ENCODE results near the gene ATF4.

The ATF4 gene

DNA sequence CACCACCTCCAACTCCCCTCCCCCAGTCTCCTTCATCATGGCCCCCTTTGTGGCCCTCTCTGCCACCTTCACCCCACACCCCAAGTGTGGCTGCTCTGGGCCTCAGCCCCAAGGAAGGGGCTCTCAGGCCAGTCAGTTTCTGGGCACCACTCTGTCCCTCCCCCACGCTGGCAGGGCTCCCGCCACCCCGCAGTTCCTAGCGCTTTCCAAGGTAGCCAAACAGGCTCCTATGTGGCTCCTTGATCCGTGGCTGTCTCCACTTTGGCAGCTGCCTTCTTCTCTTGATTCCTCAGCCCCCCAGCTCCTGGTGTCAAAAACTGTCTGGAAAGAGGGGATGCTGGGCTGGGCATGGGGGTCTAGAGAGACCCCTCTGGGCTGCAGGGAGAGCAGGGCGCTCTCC lies 39.8 kb downstream of the ATF4 start:
- DNase-seq, result no peak

GRCh38 chr22:39562839-39563489 lies 42.6 kb downstream of the ATF4 start:
- DNase-seq, result no peak

DNA sequence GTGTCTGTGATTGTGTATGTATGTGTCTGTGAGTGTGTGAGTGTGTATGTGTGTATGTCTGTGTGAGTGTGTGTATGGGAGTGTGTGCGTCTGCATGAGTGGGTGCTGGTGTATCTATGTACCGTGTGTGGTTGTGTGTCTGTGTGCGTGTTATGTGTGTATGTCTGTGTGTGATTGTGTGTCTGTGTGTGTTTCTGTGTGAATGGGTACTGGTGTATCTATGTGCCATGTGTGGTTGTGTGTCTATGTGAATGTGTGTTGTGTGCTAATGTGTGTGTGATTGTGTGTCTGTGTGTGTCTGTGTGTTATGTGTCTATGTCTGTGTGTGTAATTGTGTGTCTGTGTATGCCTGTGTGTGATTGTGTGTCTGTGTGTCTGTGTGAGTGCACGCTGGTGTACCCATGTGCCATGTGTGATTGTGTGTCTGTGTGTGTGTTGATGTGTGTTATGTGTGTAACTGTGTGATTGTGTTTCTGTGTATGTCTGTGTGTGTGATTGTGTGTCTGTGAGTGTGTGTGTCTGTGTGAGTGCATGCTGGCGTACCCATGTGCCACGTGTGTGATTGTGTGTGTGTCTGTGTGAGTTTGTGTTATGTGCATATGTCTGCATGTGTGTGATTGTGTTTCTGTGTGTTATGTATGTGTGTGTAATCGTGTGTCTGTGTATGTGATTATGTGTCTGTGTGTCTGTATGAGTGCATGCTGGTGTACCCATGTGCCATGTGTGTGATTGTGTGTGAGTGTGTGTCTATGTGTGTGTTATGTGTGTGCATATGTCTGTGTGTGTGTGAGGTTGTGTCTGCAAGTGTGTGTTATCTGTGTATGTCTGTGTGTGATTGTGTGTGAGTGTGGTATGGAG lies 43.4 kb downstream of the ATF4 start:
- DNase-seq, result no peak

- DNase-seq, result no peak
These were observed 45.1 kb downstream of the ATF4 start for GRCh38 chr22:39565414-39565944.

DNA sequence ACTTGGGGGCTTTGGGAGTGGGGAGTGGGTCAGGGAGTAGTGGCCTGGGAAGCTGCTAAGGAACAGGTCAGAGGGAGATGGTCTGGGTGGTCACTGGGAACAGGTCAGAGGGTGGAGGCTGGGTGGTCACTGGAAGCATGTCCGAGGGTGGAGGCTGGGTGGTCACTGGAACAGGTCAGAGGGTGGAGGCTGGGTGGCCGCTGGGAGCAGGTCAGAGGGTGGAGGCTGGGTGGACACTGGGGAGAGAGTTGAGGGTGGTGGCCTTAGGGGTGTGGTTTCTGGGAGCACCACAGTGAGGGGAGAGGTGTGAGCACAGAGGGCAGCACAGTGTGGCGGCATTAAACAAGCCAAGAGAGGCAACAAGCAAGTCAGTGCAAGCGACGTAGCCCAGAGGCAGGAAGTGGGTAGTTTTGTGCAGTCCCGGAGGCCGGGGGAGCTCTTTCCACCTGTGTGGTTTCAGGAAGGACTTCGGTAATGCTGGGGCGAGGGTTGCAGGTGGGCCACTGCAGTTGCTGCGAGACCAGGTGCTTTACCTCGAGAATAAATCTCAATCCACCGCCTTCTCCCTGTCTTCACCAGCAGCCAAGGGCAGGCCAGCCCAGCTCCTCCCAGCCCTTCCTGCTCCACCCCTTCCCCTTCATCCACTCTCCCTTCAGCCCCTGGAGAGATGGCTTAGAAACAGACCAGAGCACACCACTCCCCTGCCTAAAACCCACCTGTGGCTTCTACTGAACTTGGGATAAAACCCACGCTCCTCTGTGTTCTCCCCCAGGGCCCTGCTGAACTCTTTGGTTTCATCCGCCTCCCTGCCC lies 47.0 kb downstream of the ATF4 start:
- no peak for DNase-seq

DNA sequence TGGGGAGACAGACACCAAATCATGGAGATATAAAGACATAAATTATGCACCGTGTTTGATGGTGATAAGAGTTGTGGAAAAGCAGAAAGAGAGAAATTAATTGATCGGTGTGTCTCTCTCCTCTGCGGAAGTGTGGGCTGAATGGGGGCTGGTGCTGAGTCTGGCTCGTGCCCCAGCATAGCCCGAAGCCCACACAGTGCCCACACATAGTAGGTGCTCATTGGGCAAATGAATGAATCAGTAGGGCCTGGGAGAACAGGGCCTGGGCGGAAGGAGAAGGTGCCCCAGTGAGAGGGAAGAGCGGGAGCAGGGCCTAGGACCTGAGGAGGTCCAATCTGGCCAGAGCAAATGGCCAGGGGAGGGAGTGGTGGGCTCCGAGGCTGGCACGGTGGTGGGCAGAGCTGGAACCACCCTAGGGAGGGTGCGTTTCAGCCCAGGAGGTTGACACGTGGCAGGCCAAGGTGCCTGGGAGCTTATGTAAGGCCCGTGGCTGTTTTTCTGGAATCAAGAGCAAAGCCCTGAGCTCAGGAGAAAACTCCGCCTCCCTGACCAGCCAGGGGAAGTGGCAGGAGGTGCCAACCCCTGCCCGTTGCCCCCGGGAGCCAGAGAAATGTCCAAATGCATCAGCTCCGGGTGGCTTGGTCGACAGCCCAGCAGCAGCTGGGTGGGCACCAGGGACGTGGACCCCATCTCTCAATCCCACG lies 48.1 kb downstream of the ATF4 start:
- DNase-seq, result no peak

GRCh38 chr22:39569066-39569465 lies 48.7 kb downstream of the ATF4 start:
- no peak for DNase-seq

GRCh38 chr22:39570226-39570625 lies 49.9 kb downstream of the ATF4 start:
- DNase-seq, result no peak

DNA sequence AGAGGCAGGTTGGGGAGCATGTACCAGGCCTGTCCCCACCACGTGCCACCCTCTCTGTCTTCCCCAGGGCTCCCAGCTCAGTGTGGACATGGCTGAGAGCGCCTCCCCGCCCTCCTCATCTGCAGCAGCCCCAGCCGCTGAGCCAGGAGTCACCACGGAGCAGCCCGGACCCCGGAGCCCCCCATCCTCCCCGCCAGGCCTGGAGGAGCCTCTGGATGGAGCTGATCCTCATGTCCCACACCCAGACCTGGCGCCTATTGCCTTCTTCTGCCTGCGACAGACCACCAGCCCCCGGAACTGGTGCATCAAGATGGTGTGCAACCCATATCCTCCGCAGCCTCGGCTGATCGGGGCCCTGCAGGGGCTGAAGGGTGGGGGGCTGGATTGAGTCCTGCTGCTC lies 50.3 kb downstream of the ATF4 start, which contains the start of gene CACNA1I:
Gene CACNA1I, plus strand, starts transcription at position 89 of the 400 bp plus-strand sequence. Its CDS starts 0 bp downstream, at position 89.
- DNase-seq, result no peak

DNA sequence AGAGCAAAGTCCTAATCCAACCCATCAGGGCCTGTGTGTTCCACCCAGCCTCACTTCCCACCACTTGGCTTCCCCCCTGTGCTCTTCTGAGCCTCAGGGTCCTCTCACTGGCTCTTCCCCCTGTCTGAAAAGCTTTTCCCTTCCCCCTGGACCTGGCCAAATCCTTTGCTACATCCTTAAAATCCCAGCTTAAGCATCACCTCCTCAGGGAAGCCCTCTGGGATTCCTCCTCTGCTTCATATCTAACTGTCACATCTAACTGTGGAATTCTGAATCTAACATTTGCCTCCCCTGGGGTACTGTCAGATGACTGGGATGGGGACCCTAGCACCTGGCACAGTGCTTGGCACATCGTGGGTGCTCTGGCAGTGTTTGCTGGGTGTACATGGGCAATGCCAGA lies 51.2 kb downstream of the ATF4 start:
- DNase-seq, result no peak
